HG02623 (cell line): ENCODE measurements around the gene SORCS1.

Experiments used
- ATAC-seq: cut with Tn5 transposase; IDR thresholded peaks from one replicate; pipeline ENCODE4 v1.9.1; 2021; ENCODE audit warnings: moderate library complexity; ENCODE audit not compliant: unreplicated experiment

SORCS1 gene

GRCh38 chr10:106997721-106998120, 166.8 kb downstream of the SORCS1 start:
- no peak for ATAC-seq

DNA sequence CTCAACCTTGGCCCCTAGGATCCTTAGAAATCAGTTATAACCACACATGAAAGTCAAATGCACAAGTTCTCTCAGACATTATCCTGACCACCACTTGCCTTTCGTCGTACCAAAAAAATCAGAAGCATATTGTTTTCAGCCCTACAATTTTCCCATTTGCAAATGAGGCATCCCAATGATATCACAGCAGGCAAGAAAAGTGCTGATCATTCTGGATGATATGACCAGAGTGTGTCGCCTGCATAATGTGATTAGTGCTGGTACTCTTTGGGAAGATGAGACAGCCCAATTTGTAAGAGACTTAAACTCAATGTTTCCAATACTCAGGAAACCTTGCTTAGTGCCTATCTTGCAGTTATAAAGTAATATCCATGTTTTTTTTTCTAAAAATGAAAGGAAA, 168.0 kb downstream of the SORCS1 start:
- no peak for ATAC-seq

- ATAC-seq: no peak
These were observed 172.5 kb downstream of the SORCS1 start for GRCh38 chr10:106992055-106992454.

- ATAC-seq: no peak
These were observed 173.4 kb downstream of the SORCS1 start for GRCh38 chr10:106991091-106991490.

DNA sequence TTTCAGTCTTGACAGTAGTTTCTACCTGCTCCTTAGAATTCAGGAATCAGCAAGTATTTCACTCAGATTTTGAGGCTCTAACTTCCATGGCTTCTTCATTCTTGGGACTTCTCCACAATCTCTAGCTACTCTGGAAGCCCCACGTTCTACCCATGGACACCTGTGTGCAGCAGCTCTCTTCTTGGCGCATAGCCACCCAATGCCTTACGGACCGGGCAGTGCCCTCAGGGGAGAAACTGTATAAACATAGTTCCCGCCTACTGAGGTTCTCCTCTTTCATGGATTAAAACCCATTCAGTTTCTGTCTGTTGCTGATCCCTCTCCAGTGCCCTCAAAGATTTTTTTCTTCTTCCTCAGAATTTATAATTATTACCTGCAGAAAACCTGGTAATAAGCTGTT, 177.1 kb downstream of the SORCS1 start:
- ATAC-seq: no peak

GRCh38 chr10:106982268-106982667, 182.2 kb downstream of the SORCS1 start:
- no peak for ATAC-seq

DNA sequence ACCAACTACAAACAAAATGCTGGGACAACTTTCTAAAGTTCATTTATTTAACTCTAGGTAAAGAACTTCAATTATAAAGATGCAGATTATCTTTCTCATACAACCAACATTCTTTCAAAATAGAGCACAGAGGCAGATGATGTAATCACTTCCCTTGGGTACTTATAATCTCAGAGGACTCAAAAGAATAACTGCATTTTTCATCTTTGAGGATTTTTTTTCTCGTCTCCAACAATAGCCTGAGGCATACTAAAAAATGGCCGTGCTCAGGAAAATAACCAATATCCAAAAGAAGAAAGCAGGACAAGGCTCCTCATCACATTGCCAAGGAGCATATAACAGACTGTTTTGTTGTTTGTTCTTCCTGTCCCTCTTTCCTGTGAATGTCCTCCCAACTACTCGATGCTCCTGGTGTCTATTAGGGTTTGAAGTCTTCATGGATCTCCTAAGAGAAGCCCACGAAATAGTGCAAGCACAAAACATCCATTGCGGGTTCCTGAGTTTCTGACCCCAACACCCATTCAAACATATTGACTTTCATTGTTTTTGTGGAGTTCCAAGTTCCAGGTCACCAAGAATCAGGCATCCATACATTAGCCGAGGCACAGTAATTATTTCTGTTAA, 182.9 kb downstream of the SORCS1 start:
- ATAC-seq: no peak

- ATAC-seq: peak; percentile 86
These were observed 183.7 kb downstream of the SORCS1 start for GRCh38 chr10:106980495-106981451.

- ATAC-seq: no peak
These were observed 185.8 kb downstream of the SORCS1 start for GRCh38 chr10:106978756-106979155.

- ATAC-seq: no peak
These were observed 190.8 kb downstream of the SORCS1 start for GRCh38 chr10:106973716-106974115.

- no peak for ATAC-seq
These were observed 191.2 kb downstream of the SORCS1 start for GRCh38 chr10:106973288-106973687.

GRCh38 chr10:106972381-106972780, 192.1 kb downstream of the SORCS1 start:
- no peak for ATAC-seq

GRCh38 chr10:106971411-106971831, 193.1 kb downstream of the SORCS1 start:
- ATAC-seq: no peak

GRCh38 chr10:106967452-106967851, 197.1 kb downstream of the SORCS1 start:
- ATAC-seq: no peak

GRCh38 chr10:106960812-106961211, 203.7 kb downstream of the SORCS1 start:
- ATAC-seq: no peak

- ATAC-seq: no peak
These were observed 205.0 kb downstream of the SORCS1 start for GRCh38 chr10:106959521-106959920.

GRCh38 chr10:106958589-106959361, 205.7 kb downstream of the SORCS1 start:
- ATAC-seq: no peak

DNA sequence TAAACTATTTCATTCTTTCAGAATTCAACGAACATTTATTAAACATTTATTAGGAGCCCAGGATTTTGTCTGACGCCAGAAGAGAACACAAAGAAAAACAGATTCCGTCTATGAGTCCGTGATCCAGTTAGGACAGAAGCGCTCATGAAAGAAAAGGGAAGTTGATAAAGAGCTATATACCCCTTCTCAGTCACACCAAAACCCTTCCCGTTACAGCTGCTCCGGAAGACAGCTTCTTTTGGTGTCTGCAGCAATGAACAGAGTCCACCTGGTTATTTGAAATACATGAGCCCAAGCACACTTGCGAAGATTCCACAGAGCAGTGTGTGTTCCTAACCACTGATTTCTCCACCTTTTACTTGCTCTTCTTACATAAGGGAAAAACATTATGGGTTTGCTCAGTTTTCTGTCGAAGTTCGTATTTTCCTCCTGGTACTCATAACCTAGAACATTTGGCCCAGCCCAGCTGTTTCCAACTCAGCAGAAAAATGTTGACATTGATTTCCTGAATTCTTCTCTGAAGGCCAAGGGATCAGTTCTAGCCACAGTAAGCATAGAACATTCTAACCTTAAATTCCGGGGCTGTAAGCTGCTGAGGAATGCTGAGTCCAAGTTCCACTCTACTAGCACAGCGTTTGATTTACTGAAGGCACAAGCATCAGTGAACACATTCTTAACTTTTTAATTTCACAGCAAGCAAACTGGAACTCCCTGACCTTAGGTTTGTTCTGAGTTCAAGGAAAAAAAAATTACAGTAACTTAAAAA, 206.5 kb downstream of the SORCS1 start:
- peak; percentile 68 for ATAC-seq

DNA sequence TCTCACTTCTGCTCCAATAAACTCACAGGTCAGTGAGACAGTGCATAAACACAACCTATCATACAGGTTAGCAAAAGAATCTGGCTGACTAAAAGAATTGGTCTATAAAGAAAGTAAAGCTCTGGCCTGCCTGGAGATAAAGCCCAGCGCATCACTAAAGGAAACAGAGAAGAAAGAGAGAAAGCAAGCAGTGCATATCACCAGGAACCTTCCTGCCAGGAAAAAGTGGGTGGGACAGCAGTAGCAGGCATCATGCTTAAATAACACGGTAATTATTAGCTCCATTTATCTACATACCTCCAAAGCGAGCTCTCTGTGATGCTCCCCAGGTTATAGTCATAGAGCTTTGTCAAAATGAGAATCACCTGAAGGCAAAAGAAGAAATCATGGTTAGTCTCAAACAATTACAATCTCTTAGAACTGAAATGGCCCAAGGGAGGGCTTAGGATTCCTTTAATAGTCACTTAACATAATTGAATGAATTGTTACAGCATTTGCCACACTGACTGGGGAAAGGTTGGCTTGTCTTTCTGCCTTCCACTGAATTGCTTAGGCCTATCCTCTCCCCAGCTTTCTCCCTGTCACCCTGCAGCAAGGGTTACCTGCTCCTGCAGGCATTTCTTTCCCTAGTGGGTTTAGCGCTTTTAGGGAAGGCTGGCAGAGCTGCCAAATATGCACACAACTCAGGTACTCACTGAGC, 208.1 kb downstream of the SORCS1 start:
- ATAC-seq: no peak

GRCh38 chr10:106955133-106955532, 209.4 kb downstream of the SORCS1 start:
- ATAC-seq: no peak
